GM23338 (cell line): ENCODE results near the gene ZMYND19. TPM values are rescaled to one million over a fixed set of nuclear protein-coding genes. Genes with fewer than 3 reads are reported as not detected.

Experiments
- ATAC-seq: fragments of 200-7000 bp; cut with Tn5 transposase; 3 replicates; pipeline ENCODE4 v1.9.1; 2020
- DNase-seq: peaks from one replicate; pipeline ENCODE4 v3.0.0-alpha.2; 2015; ENCODE audit warnings: low spot score
- H2AFZ ChIP-seq: fragments of 200-600 bp; sonication (generic); 2 replicates; pipeline ENCODE4 v1.8.0; 2016; ENCODE audit warnings: antibody characterized with exemption, mild to moderate bottlenecking, moderate library complexity
- H3F3A ChIP-seq: fragments of 200-600 bp; sonication (generic); replicated peaks from 2 replicates; pipeline ENCODE4 v1.8.0; 2017; ENCODE audit warnings: antibody characterized with exemption, mixed run types, low read depth
- H3K27ac ChIP-seq: fragments of 200-600 bp; sonication (generic); 2 replicates; pipeline ENCODE4 v1.6.1; 2016; ENCODE audit warnings: low read depth
- H3K27me3 ChIP-seq: fragments of 200-600 bp; sonication (generic); 2 replicates; pipeline ENCODE4 v1.8.0; 2016; ENCODE audit warnings: mild to moderate bottlenecking, mixed run types, moderate library complexity; ENCODE audit not compliant: insufficient read depth
- H3K36me3 ChIP-seq: fragments of 200-600 bp; sonication (generic); 2 replicates; pipeline ENCODE4 v1.8.0; 2016; ENCODE audit warnings: mild to moderate bottlenecking; ENCODE audit not compliant: insufficient read depth
- H3K4me1 ChIP-seq: fragments of 200-600 bp; sonication (generic); 2 replicates; pipeline ENCODE4 v1.8.0; 2016; ENCODE audit warnings: mild to moderate bottlenecking, moderate library complexity; ENCODE audit not compliant: insufficient read depth
- H3K4me2 ChIP-seq: fragments of 200-600 bp; sonication (generic); 2 replicates; pipeline ENCODE4 v1.7.1; 2017; ENCODE audit warnings: mixed run types
- H3K4me3 ChIP-seq: fragments of 200-600 bp; sonication (generic); 2 replicates; pipeline ENCODE4 v1.6.1; 2016; ENCODE audit warnings: mixed run types
- H3K79me2 ChIP-seq: fragments of 200-600 bp; sonication (generic); replicated peaks from 2 replicates; pipeline ENCODE4 v1.8.0; 2017; ENCODE audit warnings: mild to moderate bottlenecking; ENCODE audit not compliant: insufficient read depth
- H3K9me2 ChIP-seq: fragments of 200-600 bp; sonication (generic); 2 replicates; pipeline ENCODE4 v1.8.0; 2017; ENCODE audit not compliant: insufficient read depth
- H4K20me1 ChIP-seq: fragments of 200-600 bp; sonication (generic); replicated peaks from 2 replicates; pipeline ENCODE4 v1.8.0; 2017; ENCODE audit warnings: mild to moderate bottlenecking; ENCODE audit not compliant: insufficient read depth
- H3K27ac Mint-ChIP-seq: 2 replicates; pipeline ENCODE4 v1.8.0; 2020; ENCODE audit warnings: inconsistent platforms, mild to moderate bottlenecking, moderate library complexity, mixed read lengths
- H3K27me3 Mint-ChIP-seq: 3 replicates; pipeline ENCODE4 v1.8.0; 2022; ENCODE audit warnings: low read depth, mild to moderate bottlenecking, moderate library complexity, mixed read lengths, inconsistent platforms; ENCODE audit not compliant: insufficient read depth, poor library complexity
- H3K36me3 Mint-ChIP-seq: 3 replicates; pipeline ENCODE4 v1.8.0; 2021; ENCODE audit warnings: low read depth, mild to moderate bottlenecking, inconsistent platforms, moderate library complexity, mixed read lengths
- H3K4me1 Mint-ChIP-seq: 3 replicates; pipeline ENCODE4 v1.8.0; 2020; ENCODE audit warnings: mild to moderate bottlenecking, inconsistent platforms, mixed read lengths
- H3K4me3 Mint-ChIP-seq: 3 replicates; pipeline ENCODE4 v1.8.0; 2021; ENCODE audit warnings: moderate library complexity, mild to moderate bottlenecking, inconsistent platforms, mixed read lengths
- H3K9me3 Mint-ChIP-seq: 3 replicates; pipeline ENCODE4 v1.8.0; 2020; ENCODE audit warnings: moderate library complexity, mild to moderate bottlenecking, inconsistent platforms, mixed read lengths
- CREB1 ChIP-seq: fragments of 250-450 bp; sonication (Bioruptor Pico); IDR thresholded peaks from 2 replicates; pipeline ENCODE4 v1.5.0; 2020; ENCODE audit warnings: low read depth, mild to moderate bottlenecking, moderate library complexity
- EZH2phosphoT487 ChIP-seq: fragments of 200-600 bp; sonication (generic); IDR thresholded peaks from one replicate; pipeline ENCODE4 v1.8.1; 2018; ENCODE audit warnings: antibody characterized with exemption; ENCODE audit not compliant: unreplicated experiment
- POLR2AphosphoS5 ChIP-seq: IDR thresholded peaks from 2 replicates; pipeline ENCODE4 v1.6.1; 2016; ENCODE audit warnings: antibody characterized with exemption, low read depth
- ZNF462 ChIP-seq: fragments of 250-450 bp; sonication (Bioruptor Pico); IDR thresholded peaks from 2 replicates; pipeline ENCODE4 v1.5.0; 2020; ENCODE audit warnings: mild to moderate bottlenecking, moderate library complexity
- long read RNA-seq: library from polyadenylated mRNA; unstranded; transcript quantifications from one replicate; pipeline ENCODE4 v2.0.0, GENCODE V29; 2020; ENCODE audit not compliant: unreplicated experiment
- polyA plus RNA-seq: library from polyadenylated mRNA; unstranded; fragments of >200 nt; fragmentation: Nextera tagmentation; extraction: Ambion mirVana; gene quantifications from 2 replicates; pipeline ENCODE4 v1.2.1, GENCODE V29; 2016
- total RNA-seq: library from RNA; depleted of rRNA; stranded (reverse); fragments of >200 nt; shearing (Covaris generic); gene quantifications from 2 replicates; pipeline ENCODE4 v1.2.3, GENCODE V29; 2014; rRNA removed

The ZMYND19 gene
- total RNA-seq (50.3 and 58.5 TPM in 2 replicates), polyA plus RNA-seq (25.8 and 41.7 TPM in 2 replicates)
- long read RNA-seq, partial matches to known transcripts: 1 of 2 reads
- long read RNA-seq, other reads (novel, unspliced or antisense): 0 of 2 reads

GRCh38 chr9:137590469-137591383, at the start of gene ZMYND19:
Gene ZMYND19 (minus strand): TSS chr9:137590512. CDS start chr9:137590263, 249 bp downstream.
- 0 out of 2 replicates have a peak, but pooled peaks cover 7% of the 10 kb centered on the region for H3F3A ChIP-seq
- ATAC-seq: peak; percentile 85
- H3K27ac ChIP-seq: no peak within 1 kb of the TSS

More at GRCh38 chr9:137590469-137591383, at the start of gene ZMYND19:
- H3K36me3 ChIP-seq: peaks cover 11% of the 10 kb centered on the region
- H3K4me1 Mint-ChIP-seq: peaks cover 5% of the 10 kb centered on the region; the same call in 2 of the 3 replicates
- H4K20me1 ChIP-seq: peaks cover 14% of the 10 kb centered on the region; the same call in 1 of the 2 replicates
- peaks cover 9% of the 10 kb centered on the region for H3K4me1 ChIP-seq
- H3K9me3 Mint-ChIP-seq: peaks cover 2% of the 10 kb centered on the region; the same call in 1 of the 3 replicates
- no peaks in the 10 kb centered on the region for H3K9me2 ChIP-seq
- no peak for TF ChIP-seq ZNF462 (CRISPR knock-in tag)
- TF ChIP-seq POLR2AphosphoS5: peak; percentile 67
- TF ChIP-seq CREB1 (CRISPR knock-in tag): peak; percentile 90
- no peak for TF ChIP-seq EZH2phosphoT487
- peak within 1 kb of the TSS; percentile 93 for H3K27ac Mint-ChIP-seq
- H2AFZ ChIP-seq: peak within 1 kb of the TSS; percentile 94
- no peaks in the 10 kb centered on the region for H3K27me3 ChIP-seq
- peaks cover 33% of the 10 kb centered on the region for H3K36me3 Mint-ChIP-seq
- peak; percentile 93 for DNase-seq
- H3K4me2 ChIP-seq: peak within 1 kb of the TSS; percentile 91
- peaks cover 17% of the 10 kb centered on the region for H3K79me2 ChIP-seq
- H3K4me3 Mint-ChIP-seq: peak within 1 kb of the TSS; percentile 91
- peak within 1 kb of the TSS; percentile 79 for H3K4me3 ChIP-seq
- peaks cover 18% of the 10 kb centered on the region for H3K27me3 Mint-ChIP-seq
